Astrocyte of the spinal cord (primary cell): ENCODE data around the gene EIF3D.
A peak's percentile ranks its signal among the peaks of the same experiment; 100 is the strongest.

Experiments
- DNase-seq: peaks from one replicate; pipeline ENCODE4 v3.0.0; 2011; ENCODE audit warnings: low read depth, low spot score
- H3K4me3 ChIP-seq: 2 replicates; pipeline ENCODE4 v1.5.1; 2011; ENCODE audit warnings: low read depth, mild to moderate bottlenecking, low read length, moderate library complexity
- in situ Hi-C: cut with HindIII; loops from 2 replicates; pipeline ENCODE4 v1.10.0; 2017; ENCODE audit warnings: low sequenced_read_pairs
- TF ChIP-seq, protein P1 (sequence below): IDR thresholded peaks from 2 replicates; pipeline ENCODE4 v1.5.1; 2012; ENCODE audit warnings: low read depth, mild to moderate bottlenecking, low read length, inconsistent platforms

EIF3D gene

DNA sequence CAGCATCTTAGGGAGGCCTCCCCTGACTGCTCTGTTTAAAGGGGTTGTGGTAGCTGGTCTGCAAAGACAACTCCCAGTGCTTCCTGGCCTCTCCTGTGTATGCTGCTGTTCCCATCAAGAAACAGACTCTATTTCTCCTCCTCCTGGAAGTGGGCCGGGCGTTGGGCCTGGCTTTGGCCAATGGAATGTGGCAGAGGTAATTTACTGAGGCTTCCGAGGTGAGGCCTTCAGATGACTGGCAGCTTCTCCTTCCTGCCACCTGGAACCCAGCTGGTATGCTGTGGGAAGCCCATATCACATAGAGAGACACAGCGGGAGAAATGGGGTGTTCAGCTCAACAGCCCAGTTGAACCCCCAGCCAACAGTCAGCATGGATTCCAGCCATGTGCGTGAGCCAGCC, 25.1 kb upstream of the EIF3D start:
- TF ChIP-seq, protein P1, sequence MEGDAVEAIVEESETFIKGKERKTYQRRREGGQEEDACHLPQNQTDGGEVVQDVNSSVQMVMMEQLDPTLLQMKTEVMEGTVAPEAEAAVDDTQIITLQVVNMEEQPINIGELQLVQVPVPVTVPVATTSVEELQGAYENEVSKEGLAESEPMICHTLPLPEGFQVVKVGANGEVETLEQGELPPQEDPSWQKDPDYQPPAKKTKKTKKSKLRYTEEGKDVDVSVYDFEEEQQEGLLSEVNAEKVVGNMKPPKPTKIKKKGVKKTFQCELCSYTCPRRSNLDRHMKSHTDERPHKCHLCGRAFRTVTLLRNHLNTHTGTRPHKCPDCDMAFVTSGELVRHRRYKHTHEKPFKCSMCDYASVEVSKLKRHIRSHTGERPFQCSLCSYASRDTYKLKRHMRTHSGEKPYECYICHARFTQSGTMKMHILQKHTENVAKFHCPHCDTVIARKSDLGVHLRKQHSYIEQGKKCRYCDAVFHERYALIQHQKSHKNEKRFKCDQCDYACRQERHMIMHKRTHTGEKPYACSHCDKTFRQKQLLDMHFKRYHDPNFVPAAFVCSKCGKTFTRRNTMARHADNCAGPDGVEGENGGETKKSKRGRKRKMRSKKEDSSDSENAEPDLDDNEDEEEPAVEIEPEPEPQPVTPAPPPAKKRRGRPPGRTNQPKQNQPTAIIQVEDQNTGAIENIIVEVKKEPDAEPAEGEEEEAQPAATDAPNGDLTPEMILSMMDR, result no peak
- H3K4me3 ChIP-seq, result no peak overlapping the region
- in situ Hi-C loops, result no loop called here
- DNase-seq, result no peak

DNA sequence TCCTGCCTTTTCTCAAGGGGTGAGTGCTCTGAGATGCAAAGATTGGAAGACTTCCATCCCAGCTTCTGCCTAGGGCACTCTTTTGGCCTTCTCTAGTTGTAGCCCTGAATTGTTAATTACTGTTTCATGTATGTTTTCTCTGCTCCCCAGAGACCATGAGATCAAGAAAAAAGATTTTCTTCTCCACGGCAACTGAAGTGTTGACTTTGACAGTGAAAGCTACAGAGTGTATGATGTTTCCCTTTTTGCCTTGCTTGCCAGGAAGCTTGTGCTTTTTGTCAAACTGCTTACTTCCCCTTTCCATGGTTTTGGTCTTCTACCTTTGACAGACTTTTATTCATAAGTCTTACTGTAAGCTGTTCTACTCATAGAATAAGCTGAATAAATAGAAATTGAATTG, 23.3 kb upstream of the EIF3D start:
- in situ Hi-C loops, result no loop called here
- no peak overlapping the region for H3K4me3 ChIP-seq
- TF ChIP-seq, protein P1, result no peak
- no peak for DNase-seq

DNA sequence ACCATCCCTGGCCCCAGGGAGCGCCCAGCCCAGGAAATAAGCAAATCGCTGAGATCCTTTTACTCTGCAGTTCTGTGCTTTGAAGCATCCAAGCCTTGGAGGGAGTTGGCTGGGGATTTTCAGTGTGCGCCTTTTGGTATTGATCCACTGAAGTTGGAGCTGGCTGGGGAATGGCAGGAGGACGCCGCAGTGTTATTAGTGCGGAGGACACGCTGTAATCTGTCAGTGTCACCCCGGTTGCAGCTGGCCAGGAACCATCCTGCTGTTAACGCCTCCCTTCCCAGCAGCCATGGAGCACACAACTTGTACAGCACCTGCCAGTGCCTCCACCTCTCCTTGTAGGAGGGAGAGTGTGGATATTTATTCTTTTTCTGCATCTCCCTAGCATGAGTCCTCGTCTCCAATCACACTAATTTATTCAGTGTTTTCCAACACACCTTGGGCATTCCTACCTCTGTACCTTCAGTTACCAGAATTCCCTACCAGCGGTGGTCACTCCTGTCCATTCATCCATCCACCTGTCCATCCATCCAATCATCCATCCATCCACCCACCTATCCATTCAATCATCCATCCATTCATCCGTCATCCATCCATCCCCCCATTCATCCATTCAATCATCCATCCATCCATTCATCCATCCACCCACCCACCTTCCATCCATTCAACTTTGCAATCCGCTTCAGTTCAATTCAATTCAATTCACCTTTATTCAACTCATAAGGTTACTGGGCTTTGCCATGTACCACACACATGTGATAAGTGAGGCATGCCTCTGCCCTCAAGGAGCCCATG, 21.9 kb upstream of the EIF3D start:
- DNase-seq, result no peak
- no peak overlapping the region for H3K4me3 ChIP-seq
- in situ Hi-C loops, result no loop called here
- TF ChIP-seq, protein P1, result no peak

DNA sequence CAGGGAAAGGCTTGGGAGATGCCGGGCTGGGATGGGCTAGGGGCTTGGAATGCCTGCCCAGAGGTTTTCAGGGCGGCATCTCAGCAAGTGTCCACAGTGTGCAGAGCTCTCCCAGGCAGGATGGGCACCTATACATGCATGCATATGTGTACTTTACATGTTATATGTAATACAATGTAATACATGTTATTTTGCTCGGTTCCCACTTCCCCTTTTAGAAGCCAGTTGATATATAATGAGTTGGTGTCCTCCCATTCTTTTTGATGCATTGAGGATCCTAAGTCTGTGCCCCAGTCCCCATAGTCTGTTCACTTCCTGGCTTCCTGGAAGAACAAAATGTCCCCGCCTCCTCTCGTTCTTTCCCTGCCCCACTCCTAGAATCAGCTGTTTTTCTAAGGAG, 20.1 kb upstream of the EIF3D start:
- no peak overlapping the region for H3K4me3 ChIP-seq
- no peak for DNase-seq
- in situ Hi-C loops, result no loop called here
- TF ChIP-seq, protein P1, result no peak

DNA sequence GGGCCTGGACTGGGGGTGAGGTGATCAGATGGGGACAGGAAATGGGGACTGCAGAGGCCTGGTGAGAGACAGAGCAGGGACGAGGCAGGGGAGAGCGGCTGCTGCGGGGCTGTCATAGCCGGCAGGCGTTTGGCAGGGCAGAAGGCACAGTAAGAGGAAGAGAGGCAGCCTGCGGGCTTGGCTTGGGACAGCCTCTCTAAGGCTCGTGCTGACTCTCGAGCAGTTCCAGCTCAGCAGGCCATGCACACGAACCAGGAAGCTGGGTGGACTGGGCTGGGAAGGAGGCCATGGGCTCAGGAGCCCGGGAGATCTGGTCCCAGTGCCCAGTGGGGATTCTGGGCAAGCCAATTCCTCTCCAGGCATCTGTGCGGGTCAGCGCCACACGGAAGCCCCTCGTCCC, 19.6 kb upstream of the EIF3D start:
- TF ChIP-seq, protein P1, result no peak
- no peak for DNase-seq
- in situ Hi-C loops, result no loop called here
- no peak overlapping the region for H3K4me3 ChIP-seq

DNA sequence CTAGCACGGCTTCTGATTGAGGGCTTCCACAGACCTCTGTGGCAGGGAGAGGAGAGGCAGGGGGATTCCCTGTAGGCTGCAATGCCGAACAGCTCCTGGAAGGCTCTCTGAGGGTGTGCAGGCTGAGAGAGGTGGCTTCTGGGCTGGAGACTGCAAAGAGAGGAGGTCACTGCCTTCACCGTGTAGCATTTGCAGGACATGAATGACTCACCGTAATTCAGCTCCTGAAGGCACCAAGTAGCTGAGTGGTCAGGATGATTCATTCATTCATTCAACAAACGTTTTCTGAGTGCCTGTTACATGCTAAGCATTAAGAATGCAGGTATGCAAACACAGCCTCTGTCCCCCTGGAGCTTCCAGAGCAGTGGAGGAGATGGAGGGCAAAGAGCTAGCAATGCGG, 18.0 kb upstream of the EIF3D start:
- peak; percentile 54 for DNase-seq
- TF ChIP-seq, protein P1, result no peak
- H3K4me3 ChIP-seq, result no peak overlapping the region
- in situ Hi-C loops, result no loop called here
